ENCODE measurements around the gene TM6SF1.

The TM6SF1 gene

GRCh38 chr15:83092309-83092976, 15.0 kb upstream of the TM6SF1 start:
- TF ChIP-seq, protein P1, sequence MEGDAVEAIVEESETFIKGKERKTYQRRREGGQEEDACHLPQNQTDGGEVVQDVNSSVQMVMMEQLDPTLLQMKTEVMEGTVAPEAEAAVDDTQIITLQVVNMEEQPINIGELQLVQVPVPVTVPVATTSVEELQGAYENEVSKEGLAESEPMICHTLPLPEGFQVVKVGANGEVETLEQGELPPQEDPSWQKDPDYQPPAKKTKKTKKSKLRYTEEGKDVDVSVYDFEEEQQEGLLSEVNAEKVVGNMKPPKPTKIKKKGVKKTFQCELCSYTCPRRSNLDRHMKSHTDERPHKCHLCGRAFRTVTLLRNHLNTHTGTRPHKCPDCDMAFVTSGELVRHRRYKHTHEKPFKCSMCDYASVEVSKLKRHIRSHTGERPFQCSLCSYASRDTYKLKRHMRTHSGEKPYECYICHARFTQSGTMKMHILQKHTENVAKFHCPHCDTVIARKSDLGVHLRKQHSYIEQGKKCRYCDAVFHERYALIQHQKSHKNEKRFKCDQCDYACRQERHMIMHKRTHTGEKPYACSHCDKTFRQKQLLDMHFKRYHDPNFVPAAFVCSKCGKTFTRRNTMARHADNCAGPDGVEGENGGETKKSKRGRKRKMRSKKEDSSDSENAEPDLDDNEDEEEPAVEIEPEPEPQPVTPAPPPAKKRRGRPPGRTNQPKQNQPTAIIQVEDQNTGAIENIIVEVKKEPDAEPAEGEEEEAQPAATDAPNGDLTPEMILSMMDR (IDR thresholded peaks at IDR 0.05; ENCODE audit: low read depth, low read length) = no peak
- no peak for TF ChIP-seq EZH2phosphoT487 (IDR thresholded peaks at IDR 0.05; ENCODE audit: low read depth)
- H3K27ac ChIP-seq (ENCODE audit: low read length) = peak overlapping the region; percentile 92
- peak overlapping the region; percentile 68 for H3K4me3 ChIP-seq (ENCODE audit: low read length)
- H3K4me2 ChIP-seq (ENCODE audit: low read length) = peak overlapping the region; percentile 91
- peaks cover 37% of the 10 kb centered on the region for H3K4me1 ChIP-seq (ENCODE audit: low read length)
- no peaks in the 10 kb centered on the region for H3K27me3 ChIP-seq (ENCODE audit: low read depth, low read length)
- no peaks in the 10 kb centered on the region for H3K9me3 ChIP-seq (ENCODE audit: insufficient read depth, low read length)
- peak overlapping the region; percentile 57 for H2AFZ ChIP-seq (ENCODE audit: low read depth, low read length)
- H3K36me3 ChIP-seq (replicated peaks; ENCODE audit: low read depth, low read length) = no peaks in the 10 kb centered on the region
- no peaks in the 10 kb centered on the region for H3K79me2 ChIP-seq (ENCODE audit: low read length)
- peak overlapping the region; percentile 78 for H3K9ac ChIP-seq (ENCODE audit: low read length)
- no peaks in the 10 kb centered on the region for H4K20me1 ChIP-seq (ENCODE audit: insufficient read depth, low read length)

GRCh38 chr15:83094583-83094982, 12.9 kb upstream of the TM6SF1 start:
- H3K4me3 ChIP-seq (ENCODE audit: low read length) = no peak overlapping the region
- H3K27ac ChIP-seq (ENCODE audit: low read length) = no peak overlapping the region

GRCh38 chr15:83098079-83098478, 9.4 kb upstream of the TM6SF1 start:
- TF ChIP-seq, protein P1 (IDR thresholded peaks at IDR 0.05; ENCODE audit: low read depth, low read length) = no peak
- no peak for TF ChIP-seq EZH2phosphoT487 (IDR thresholded peaks at IDR 0.05; ENCODE audit: low read depth)
- H2AFZ ChIP-seq (ENCODE audit: low read depth, low read length) = no peak overlapping the region

More at GRCh38 chr15:83094583-83094982, 12.9 kb upstream of the TM6SF1 start:
- Histone ChIP-seq H3K4me2 (ENCODE audit: low read length) (no peak overlapping the region), H3K79me2 (ENCODE audit: low read length) (no peaks in the 10 kb centered on the region), H3K36me3 (replicated peaks; ENCODE audit: low read depth, low read length) (no peaks in the 10 kb centered on the region), H3K9me3 (ENCODE audit: insufficient read depth, low read length) (no peaks in the 10 kb centered on the region), H2AFZ (ENCODE audit: low read depth, low read length) (peak overlapping the region; percentile 40; the same call in 1 of the 2 replicates), H3K9ac (ENCODE audit: low read length) (no peak overlapping the region), H3K27me3 (ENCODE audit: low read depth, low read length) (no peaks in the 10 kb centered on the region), H4K20me1 (ENCODE audit: insufficient read depth, low read length) (no peaks in the 10 kb centered on the region), H3K4me1 (ENCODE audit: low read length) (peaks cover 42% of the 10 kb centered on the region)
- no peak for TF ChIP-seq EZH2phosphoT487 (IDR thresholded peaks at IDR 0.05; ENCODE audit: low read depth)
- TF ChIP-seq, protein P1 (IDR thresholded peaks at IDR 0.05; ENCODE audit: low read depth, low read length) = no peak

GRCh38 chr15:83099290-83099689, 8.2 kb upstream of the TM6SF1 start:
- Histone ChIP-seq H2AFZ (ENCODE audit: low read depth, low read length) (no peak overlapping the region), H4K20me1 (ENCODE audit: insufficient read depth, low read length) (no peaks in the 10 kb centered on the region), H3K79me2 (ENCODE audit: low read length) (no peaks in the 10 kb centered on the region), H3K4me2 (ENCODE audit: low read length) (no peak overlapping the region), H3K27me3 (ENCODE audit: low read depth, low read length) (0 out of 2 replicates have a peak, but pooled peaks cover 2% of the 10 kb centered on the region), H3K9me3 (ENCODE audit: insufficient read depth, low read length) (no peaks in the 10 kb centered on the region), H3K9ac (ENCODE audit: low read length) (no peak overlapping the region), H3K27ac (ENCODE audit: low read length) (no peak overlapping the region), H3K36me3 (replicated peaks; ENCODE audit: low read depth, low read length) (no peaks in the 10 kb centered on the region), H3K4me3 (ENCODE audit: low read length) (no peak overlapping the region), H3K4me1 (ENCODE audit: low read length) (peaks cover 27% of the 10 kb centered on the region)
- TF ChIP-seq, protein P1 (IDR thresholded peaks at IDR 0.05; ENCODE audit: low read depth, low read length) = no peak
- TF ChIP-seq EZH2phosphoT487 (IDR thresholded peaks at IDR 0.05; ENCODE audit: low read depth) = no peak

More at GRCh38 chr15:83098079-83098478, 9.4 kb upstream of the TM6SF1 start:
- no peaks in the 10 kb centered on the region for H3K36me3 ChIP-seq (replicated peaks; ENCODE audit: low read depth, low read length)
- H3K79me2 ChIP-seq (ENCODE audit: low read length) = no peaks in the 10 kb centered on the region
- no peak overlapping the region for H3K27ac ChIP-seq (ENCODE audit: low read length)
- peaks cover 35% of the 10 kb centered on the region for H3K4me1 ChIP-seq (ENCODE audit: low read length)
- no peak overlapping the region for H3K4me3 ChIP-seq (ENCODE audit: low read length)
- no peak overlapping the region for H3K9ac ChIP-seq (ENCODE audit: low read length)
- H3K9me3 ChIP-seq (ENCODE audit: insufficient read depth, low read length) = no peaks in the 10 kb centered on the region
- 0 out of 2 replicates have a peak, but pooled peaks cover 2% of the 10 kb centered on the region for H3K27me3 ChIP-seq (ENCODE audit: low read depth, low read length)
- no peak overlapping the region for H3K4me2 ChIP-seq (ENCODE audit: low read length)
- no peaks in the 10 kb centered on the region for H4K20me1 ChIP-seq (ENCODE audit: insufficient read depth, low read length)

Data from OCI-LY3 (cell line).